ENCODE results near the gene TRMT112.

DNA sequence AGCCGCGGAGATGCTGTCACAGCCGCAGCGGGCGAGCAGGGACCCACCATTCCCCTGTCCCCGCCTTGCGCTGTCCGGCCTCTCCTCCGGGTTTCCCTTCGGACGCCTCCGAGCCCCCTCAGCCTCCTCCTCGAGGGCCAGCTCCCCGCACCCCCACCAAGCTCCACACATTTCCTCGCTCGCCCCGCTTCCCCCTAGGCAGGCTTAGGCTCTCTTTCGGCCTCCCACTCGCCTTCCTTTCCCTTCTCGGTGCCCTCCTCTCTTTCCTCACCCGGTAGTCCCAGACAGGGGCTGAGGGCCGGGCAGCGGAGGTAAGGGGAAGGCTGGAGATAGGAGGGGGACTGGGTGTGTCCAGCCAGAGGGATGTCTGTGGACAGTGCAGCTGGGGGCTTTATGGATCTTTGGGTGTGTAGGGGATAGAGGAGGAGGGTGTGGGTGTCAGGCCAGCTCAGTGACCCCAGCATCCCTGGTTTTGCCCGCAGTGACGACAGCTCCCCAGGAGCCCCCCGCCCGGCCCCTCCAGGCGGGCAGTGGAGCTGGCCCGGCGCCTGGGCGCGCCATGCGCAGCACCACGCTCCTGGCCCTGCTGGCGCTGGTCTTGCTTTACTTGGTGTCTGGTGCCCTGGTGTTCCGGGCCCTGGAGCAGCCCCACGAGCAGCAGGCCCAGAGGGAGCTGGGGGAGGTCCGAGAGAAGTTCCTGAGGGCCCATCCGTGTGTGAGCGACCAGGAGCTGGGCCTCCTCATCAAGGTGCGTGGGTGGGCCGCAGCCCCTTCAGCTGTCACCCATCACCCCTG is 24.7 kb downstream of the TRMT112 start:
- TF ChIP-seq, protein P1, sequence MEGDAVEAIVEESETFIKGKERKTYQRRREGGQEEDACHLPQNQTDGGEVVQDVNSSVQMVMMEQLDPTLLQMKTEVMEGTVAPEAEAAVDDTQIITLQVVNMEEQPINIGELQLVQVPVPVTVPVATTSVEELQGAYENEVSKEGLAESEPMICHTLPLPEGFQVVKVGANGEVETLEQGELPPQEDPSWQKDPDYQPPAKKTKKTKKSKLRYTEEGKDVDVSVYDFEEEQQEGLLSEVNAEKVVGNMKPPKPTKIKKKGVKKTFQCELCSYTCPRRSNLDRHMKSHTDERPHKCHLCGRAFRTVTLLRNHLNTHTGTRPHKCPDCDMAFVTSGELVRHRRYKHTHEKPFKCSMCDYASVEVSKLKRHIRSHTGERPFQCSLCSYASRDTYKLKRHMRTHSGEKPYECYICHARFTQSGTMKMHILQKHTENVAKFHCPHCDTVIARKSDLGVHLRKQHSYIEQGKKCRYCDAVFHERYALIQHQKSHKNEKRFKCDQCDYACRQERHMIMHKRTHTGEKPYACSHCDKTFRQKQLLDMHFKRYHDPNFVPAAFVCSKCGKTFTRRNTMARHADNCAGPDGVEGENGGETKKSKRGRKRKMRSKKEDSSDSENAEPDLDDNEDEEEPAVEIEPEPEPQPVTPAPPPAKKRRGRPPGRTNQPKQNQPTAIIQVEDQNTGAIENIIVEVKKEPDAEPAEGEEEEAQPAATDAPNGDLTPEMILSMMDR (IDR thresholded peaks at IDR 0.05), result no peak
- TF ChIP-seq POLR2AphosphoS5 (IDR thresholded peaks at IDR 0.05; ENCODE audit: low read depth, low read length) (no peak), TCF7L2 (IDR thresholded peaks at IDR 0.05; ENCODE audit: low read depth, low read length) (no peak)
